ENCODE measurements around the gene TDRD10.

GRCh38 chr1:154591206-154591605 lies 89.2 kb downstream of the TDRD10 start:
- TF ChIP-seq CTCF (IDR thresholded peaks at IDR 0.05): no peak
- no peak for TF ChIP-seq POLR2A (IDR thresholded peaks at IDR 0.05)
- no peak for TF ChIP-seq POLR2AphosphoS5 (IDR thresholded peaks at IDR 0.05)
